H1 (cell line): ENCODE measurements around the gene MKX.

Experiments
- ATF2 ChIP-seq: IDR thresholded peaks from 2 replicates; pipeline ENCODE4 v1.6.1; 2012; ENCODE audit warnings: low read length, inconsistent platforms
- ATF3 ChIP-seq: IDR thresholded peaks from 2 replicates; pipeline ENCODE4 v1.6.1; 2011; ENCODE audit warnings: low read depth, mild to moderate bottlenecking, low read length; ENCODE audit not compliant: insufficient read depth
- CREB1 ChIP-seq: IDR thresholded peaks from 2 replicates; pipeline ENCODE4 v1.6.1; 2012; ENCODE audit warnings: inconsistent platforms
- EGR1 ChIP-seq: IDR thresholded peaks from 2 replicates; pipeline ENCODE4 v1.6.1; 2011; ENCODE audit warnings: low read depth, low read length, borderline replicate concordance
- EZH2 ChIP-seq: fragments of 200-600 bp; sonication (generic); IDR thresholded peaks from 2 replicates; pipeline ENCODE4 v1.7.1; 2012; ENCODE audit warnings: low read depth, mild to moderate bottlenecking, moderate library complexity, low read length, inconsistent platforms; ENCODE audit not compliant: severe bottlenecking
- POLR2A ChIP-seq, 2 experiments: IDR thresholded peaks; 1 replicate in 1 of 2; 2 replicates in 1 of 2; pipeline ENCODE4 v1.6.1; 2011; ENCODE audit warnings: low read depth in 2 of 2, low read length in 2 of 2, mild to moderate bottlenecking in 2 of 2; ENCODE audit errors: control extremely low read depth in 1 of 2
- POLR2AphosphoS5 ChIP-seq: IDR thresholded peaks from 2 replicates; pipeline ENCODE4 v1.6.1; 2011; ENCODE audit warnings: low read depth, low read length
- RNF2 ChIP-seq: fragments of 200-900, 300-1000 bp; sonication (generic); IDR thresholded peaks from 2 replicates; pipeline ENCODE4 v1.7.1; 2016; ENCODE audit warnings: borderline replicate concordance, low read depth, mild to moderate bottlenecking, antibody characterized with exemption, low read length; ENCODE audit not compliant: poor library complexity, severe bottlenecking; ENCODE audit errors: missing control alignments
- TAF1 ChIP-seq: IDR thresholded peaks from 2 replicates; pipeline ENCODE4 v1.6.1; 2011; ENCODE audit warnings: mild to moderate bottlenecking, low read depth, low read length
- TF ChIP-seq, protein P1 (sequence below), 3 experiments: IDR thresholded peaks; 1 replicate in 2 of 3; 2 replicates in 1 of 3; pipeline versions ENCODE4 v1.5.1 to v1.6.1; 2011; ENCODE audit warnings: low read length in 3 of 3, mild to moderate bottlenecking in 3 of 3, inconsistent platforms in 2 of 3, low read depth in 1 of 3, moderate library complexity in 1 of 3; ENCODE audit not compliant: insufficient read depth in 1 of 3; ENCODE audit errors: control extremely low read depth in 1 of 3

DNA sequence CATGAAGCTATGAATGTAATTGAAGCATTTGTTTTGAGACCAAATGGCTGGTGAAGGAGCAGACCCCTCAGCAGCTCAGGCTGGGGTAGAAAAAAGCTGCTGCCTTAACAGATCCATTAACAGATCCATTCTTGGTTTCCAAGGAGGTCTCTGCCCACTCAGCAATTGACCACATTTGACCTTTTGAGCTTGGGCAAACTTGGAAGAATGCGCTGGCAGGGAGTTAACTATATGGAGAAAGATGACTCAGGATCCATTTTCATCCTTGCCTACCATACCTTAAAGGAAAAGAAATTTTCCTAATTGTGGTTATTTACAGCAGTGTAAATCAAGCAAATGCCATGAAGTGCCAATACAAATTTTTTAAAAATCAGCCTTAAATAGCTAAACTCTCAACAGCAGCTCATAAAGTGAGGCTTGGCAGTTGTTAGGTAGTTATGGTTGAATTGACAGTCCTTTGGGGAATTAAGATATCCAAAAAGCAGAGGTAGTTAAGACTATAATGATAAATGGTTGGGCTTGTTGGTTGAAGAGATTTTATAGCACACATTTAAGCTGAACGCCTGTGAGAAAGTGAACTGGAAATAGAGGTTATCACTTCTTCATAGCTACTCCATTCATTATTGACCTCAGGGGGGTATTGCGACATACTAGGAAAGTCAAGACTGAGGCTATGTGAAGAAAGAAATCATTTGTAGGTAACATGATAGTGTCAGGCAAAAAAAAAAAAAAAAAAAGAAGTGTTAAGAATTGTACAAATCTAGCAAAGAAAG, 83.9 kb downstream of the MKX start:
- no peak for TF ChIP-seq CREB1
- TF ChIP-seq EZH2, result no peak
- no peak for TF ChIP-seq POLR2AphosphoS5
- no peak for TF ChIP-seq POLR2A (IDR thresholded peaks at IDR 0.05; ENCODE audit: control extremely low read depth in 1 of 2, low read depth in 2 of 2, low read length in 2 of 2)
- TF ChIP-seq, protein P1, sequence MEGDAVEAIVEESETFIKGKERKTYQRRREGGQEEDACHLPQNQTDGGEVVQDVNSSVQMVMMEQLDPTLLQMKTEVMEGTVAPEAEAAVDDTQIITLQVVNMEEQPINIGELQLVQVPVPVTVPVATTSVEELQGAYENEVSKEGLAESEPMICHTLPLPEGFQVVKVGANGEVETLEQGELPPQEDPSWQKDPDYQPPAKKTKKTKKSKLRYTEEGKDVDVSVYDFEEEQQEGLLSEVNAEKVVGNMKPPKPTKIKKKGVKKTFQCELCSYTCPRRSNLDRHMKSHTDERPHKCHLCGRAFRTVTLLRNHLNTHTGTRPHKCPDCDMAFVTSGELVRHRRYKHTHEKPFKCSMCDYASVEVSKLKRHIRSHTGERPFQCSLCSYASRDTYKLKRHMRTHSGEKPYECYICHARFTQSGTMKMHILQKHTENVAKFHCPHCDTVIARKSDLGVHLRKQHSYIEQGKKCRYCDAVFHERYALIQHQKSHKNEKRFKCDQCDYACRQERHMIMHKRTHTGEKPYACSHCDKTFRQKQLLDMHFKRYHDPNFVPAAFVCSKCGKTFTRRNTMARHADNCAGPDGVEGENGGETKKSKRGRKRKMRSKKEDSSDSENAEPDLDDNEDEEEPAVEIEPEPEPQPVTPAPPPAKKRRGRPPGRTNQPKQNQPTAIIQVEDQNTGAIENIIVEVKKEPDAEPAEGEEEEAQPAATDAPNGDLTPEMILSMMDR (IDR thresholded peaks at IDR 0.05; ENCODE audit: control extremely low read depth in 1 of 3, insufficient read depth in 1 of 3, low read depth in 1 of 3, low read length in 3 of 3), result no peak
- TF ChIP-seq TAF1, result no peak
- TF ChIP-seq ATF3, result no peak
- TF ChIP-seq RNF2, result no peak
- TF ChIP-seq ATF2, result no peak
- TF ChIP-seq EGR1, result no peak
